Spinal cord (tissue), 10 donors: ENCODE results near the gene SEC24B. TPM values are rescaled to one million over a fixed set of nuclear protein-coding genes. Genes with fewer than 3 reads are reported as not detected.

Experiments used
- DNase-seq, 6 donors: peaks; one replicate each; pipeline versions ENCODE4 v3.0.0 to v3.0.0-alpha.2; 2013 to 2015; ENCODE audit warnings: low spot score in 6 of 6, low read depth in 4 of 6
- H3K27ac ChIP-seq: one replicate; pipeline ENCODE4 v1.5.1; 2013; ENCODE audit warnings: low read depth, low read length, control low read depth
- H3K27me3 ChIP-seq: one replicate; pipeline ENCODE4 v1.6.1; 2013; ENCODE audit warnings: low read length; ENCODE audit not compliant: control insufficient read depth, insufficient read depth
- H3K36me3 ChIP-seq: one replicate; pipeline ENCODE4 v1.6.1; 2013; ENCODE audit warnings: low read length; ENCODE audit not compliant: control insufficient read depth, insufficient read depth
- H3K4me1 ChIP-seq: one replicate; pipeline ENCODE4 v1.6.1; 2013; ENCODE audit warnings: low read length; ENCODE audit not compliant: control insufficient read depth, insufficient read depth
- H3K4me3 ChIP-seq: one replicate; pipeline ENCODE4 v1.5.1; 2013; ENCODE audit warnings: low read depth, low read length, control low read depth
- H3K9me3 ChIP-seq: one replicate; pipeline ENCODE4 v1.6.1; 2013; ENCODE audit warnings: low read length; ENCODE audit not compliant: control insufficient read depth, insufficient read depth
- WGBS: methylation state at CpG from one replicate; pipeline ENCODE4 v1.1.5; 2013; ENCODE audit warnings: missing lambda C conversion rate; ENCODE audit not compliant: insufficient coverage; 5-methylcytosine and 5-hydroxymethylcytosine counted together
- long read RNA-seq, 4 donors: transcript quantifications; one replicate each; lab custom pipeline, GENCODE V29; 2026
- polyA plus RNA-seq, 2 donors: library from polyadenylated mRNA; unstranded; fragments of 120-200 nt; gene quantifications; one replicate each; pipeline ENCODE4 v1.2.1, GENCODE V29; 2013; ENCODE audit not compliant: insufficient read length in 2 of 2
- total RNA-seq, 2 donors: library from RNA; depleted of rRNA in 1 of 2; stranded (reverse); fragments of 120-200 nt in 1 of 2; fragments of >200 nt in 1 of 2; gene quantifications; one replicate each; pipeline versions ENCODE4 v1.2.3 to v1.2.4, GENCODE V29; 2013 to 2014
- donor health status: healthy.

The SEC24B gene
- total RNA-seq (10 to 100 TPM; 24.0 to 31.5 TPM), polyA plus RNA-seq (10 to 100 TPM; 27.9 to 34.9 TPM)
- long read RNA-seq, donor 1, partial matches to known transcripts: 14 of 14 reads
- long read RNA-seq, donor 1, other reads (novel, unspliced or antisense): 0 of 14 reads
- long read RNA-seq, donor 2: 0 reads
- long read RNA-seq, donor 3: 0 reads
- long read RNA-seq, donor 4, partial matches to known transcripts: 32 of 32 reads
- long read RNA-seq, donor 4, other reads (novel, unspliced or antisense): 0 of 32 reads

DNA sequence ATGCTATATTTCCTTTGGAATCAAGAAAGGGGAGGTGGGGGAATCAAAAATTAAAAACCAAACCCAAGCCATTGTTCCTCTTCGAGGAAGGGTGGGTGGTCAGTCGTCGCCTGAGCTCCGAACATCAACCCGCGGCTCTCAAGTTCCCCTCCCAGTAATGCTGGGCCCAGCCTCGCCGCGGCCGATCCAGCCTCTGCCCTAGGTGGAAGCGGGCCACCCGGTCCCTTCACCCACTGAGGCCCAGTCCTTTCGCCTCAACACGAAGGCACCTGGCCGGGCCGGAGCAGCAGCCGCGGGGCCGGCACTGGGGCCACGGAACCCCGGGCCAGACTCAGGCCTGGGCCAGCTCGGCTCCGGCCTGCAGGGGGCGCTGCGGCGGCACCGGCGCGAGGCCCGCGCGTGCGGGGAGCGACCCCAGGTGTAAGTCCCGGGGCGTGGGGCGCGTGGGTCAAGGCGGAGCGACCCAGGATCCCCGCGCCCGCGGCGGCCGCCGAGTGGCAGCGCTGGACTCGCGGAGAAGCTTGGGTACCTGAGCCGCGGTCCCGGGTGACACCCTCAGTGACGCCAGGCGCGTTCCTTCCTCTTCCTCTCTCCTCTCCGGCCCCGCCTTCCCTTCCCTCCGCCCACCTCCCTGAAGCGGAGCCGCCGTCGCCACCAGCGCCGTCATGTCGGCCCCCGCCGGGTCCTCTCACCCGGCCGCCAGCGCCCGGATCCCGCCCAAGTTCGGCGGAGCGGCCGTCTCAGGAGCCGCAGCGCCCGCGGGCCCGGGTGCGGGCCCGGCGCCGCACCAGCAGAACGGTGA is at the start of gene SEC24B:
Gene SEC24B (plus strand): TSS at position 611 of the 802 bp plus-strand sequence. CDS start 55 bp downstream, at position 666.
- peaks cover 8% of the 10 kb centered on the region for H3K4me1 ChIP-seq
- H3K4me3 ChIP-seq: peak within 1 kb of the TSS; percentile 75
- peaks cover 3% of the 10 kb centered on the region for H3K36me3 ChIP-seq
- peak within 1 kb of the TSS; percentile 92 for H3K27ac ChIP-seq
- under 1% methylated on average over 87 of the region's 87 CpGs for WGBS
- no peaks in the 10 kb centered on the region for H3K27me3 ChIP-seq
- H3K9me3 ChIP-seq: no peaks in the 10 kb centered on the region
- peak; percentile 62 to 95 (median 75) for DNase-seq

DNA sequence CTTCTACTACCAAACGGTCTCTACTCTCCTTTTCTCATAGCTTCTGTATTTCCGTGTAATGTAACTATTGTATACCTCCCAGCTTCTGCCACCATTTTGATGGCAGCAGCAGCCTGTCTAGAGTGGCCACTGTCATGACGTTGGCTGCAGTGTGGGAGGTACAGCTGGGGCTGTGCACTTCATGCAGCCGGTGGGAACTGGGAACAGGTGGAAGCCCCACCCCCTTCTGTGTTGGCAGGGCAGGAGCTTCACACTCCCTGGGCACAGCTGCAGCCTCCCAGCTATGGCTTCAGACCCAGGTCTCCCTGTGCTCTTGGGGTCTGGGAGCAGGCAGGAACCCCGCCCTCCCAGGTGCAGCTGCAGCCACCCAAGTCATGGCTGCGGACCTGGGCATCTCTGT is 49.8 kb upstream of the SEC24B start:
- Histone ChIP-seq H3K9me3 (no peaks in the 10 kb centered on the region), H3K27ac (no peak overlapping the region), H3K4me3 (no peak overlapping the region), H3K4me1 (no peaks in the 10 kb centered on the region), H3K36me3 (no peaks in the 10 kb centered on the region), H3K27me3 (no peaks in the 10 kb centered on the region)
- 82% methylated on average over 4 of the region's 6 CpGs for WGBS
- no peak for DNase-seq

DNA sequence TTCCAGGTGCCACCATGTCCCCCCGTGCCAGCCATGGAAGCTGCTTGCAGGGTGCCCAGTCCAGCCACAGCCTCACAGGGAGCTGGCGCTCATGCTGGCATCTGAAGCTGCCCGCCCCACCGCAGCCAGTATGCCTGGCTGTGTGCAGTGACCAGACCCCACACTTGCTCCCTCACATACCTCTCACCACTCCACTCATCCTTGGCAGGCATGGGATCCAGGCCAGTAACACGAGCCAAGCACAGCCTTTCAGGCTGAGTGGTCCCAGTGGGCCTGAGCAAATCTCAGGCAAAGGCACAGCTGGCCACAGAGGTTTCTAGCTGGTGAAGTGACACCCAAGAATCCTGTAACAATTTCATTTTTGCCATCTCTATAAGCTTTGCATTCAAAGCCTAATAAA is 48.4 kb upstream of the SEC24B start:
- Histone ChIP-seq H3K4me1 (peaks cover 3% of the 10 kb centered on the region), H3K4me3 (no peak overlapping the region), H3K27ac (no peak overlapping the region), H3K27me3 (no peaks in the 10 kb centered on the region), H3K36me3 (no peaks in the 10 kb centered on the region), H3K9me3 (no peaks in the 10 kb centered on the region)
- 74% methylated on average over 5 of the region's 5 CpGs for WGBS
- no peak for DNase-seq

DNA sequence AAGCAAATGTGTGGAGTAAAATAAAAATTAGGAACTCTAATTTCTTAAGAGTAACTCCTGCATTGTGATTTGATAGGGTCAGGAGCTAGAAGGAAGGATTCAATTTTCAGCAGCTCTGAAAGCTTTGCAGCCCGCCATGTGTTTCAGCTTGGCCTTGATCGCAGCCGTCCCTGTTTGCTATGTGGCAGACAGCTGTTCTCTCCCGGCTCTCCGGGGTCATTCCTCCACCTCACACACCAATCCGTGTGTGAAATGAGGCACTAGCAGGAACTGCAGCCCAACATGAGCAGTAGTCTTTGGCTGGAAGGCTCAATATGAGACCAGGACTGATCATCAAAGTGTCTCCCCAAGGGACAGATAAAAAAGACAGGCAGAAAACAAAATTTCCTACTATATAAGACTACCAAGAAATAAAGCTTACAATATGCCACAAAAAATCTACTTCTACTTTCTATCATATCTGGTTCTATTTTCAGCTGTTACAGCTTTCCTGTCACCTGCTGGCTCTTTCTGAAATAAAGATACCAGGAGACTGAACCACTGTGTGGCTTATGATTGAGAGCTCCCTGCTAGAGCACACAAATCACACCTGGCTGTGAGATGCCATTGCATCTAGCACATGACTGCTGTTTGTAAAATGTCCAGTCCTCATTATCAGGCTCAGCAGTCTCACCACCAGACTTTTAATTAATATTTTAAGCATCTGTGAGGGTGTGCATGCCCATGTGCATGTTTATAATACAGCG is 44.1 kb upstream of the SEC24B start:
- Histone ChIP-seq H3K4me3 (no peak overlapping the region), H3K36me3 (no peaks in the 10 kb centered on the region), H3K27me3 (no peaks in the 10 kb centered on the region), H3K4me1 (peaks cover 3% of the 10 kb centered on the region), H3K9me3 (no peaks in the 10 kb centered on the region), H3K27ac (no peak overlapping the region)
- DNase-seq: peak in 2 of 6 donors; percentile 41 to 75
- WGBS: 10% methylated on average over 3 of the region's 7 CpGs

DNA sequence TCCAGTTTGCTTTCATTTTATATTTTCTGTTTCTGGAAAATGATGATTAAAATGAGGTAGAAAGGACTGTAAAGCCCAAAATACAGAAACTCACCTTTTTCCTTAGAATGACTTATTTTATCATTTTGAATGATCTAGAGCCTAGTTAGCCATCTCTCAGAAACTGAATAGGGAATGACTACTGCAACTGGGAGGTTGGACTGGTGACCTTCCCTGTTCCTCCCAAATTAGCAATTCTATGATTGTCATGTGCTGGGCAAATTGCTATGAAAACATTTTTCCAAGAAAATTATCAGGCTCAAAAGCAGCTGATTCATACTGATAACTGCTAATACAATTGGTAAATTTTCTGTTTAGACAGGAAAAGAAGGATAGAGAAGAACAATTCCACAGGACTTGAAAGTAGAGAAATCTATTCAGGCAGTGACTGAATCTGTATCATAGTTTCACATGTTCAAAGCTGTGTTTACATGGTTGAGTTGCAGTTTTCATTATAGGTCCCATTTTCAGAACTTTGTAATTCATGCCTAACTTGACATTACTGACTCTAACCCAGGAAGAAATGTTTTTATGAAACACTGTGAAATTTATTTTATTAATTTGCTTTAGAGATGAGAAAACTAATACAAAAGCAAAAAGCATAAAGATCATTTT is 43.4 kb upstream of the SEC24B start:
- Histone ChIP-seq H3K27me3 (no peaks in the 10 kb centered on the region), H3K4me1 (peaks cover 3% of the 10 kb centered on the region), H3K36me3 (no peaks in the 10 kb centered on the region), H3K9me3 (no peaks in the 10 kb centered on the region), H3K27ac (no peak overlapping the region), H3K4me3 (no peak overlapping the region)
- DNase-seq: no peak

DNA sequence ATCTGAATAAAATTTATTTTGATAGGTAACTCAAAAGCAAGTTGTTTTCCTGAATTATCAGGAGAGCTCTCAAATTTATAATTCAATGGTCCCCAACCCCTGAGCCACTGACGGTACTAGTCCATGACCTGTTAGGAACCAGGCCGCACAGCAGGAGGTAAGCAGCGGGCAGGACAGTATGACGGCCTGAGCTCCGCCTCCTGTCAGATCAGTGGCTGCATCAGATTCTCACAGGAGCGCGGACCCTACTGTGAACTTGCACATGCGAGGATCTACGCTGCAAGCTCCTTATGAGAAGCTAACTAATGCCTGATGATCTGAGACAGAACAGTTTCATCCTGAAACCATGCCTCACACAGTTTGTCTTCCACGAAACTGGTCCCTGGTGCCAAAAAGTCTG is 37.9 kb upstream of the SEC24B start:
- no peak for DNase-seq
- no peak overlapping the region for H3K4me3 ChIP-seq
- WGBS: 51% methylated on average over 9 of the region's 10 CpGs

DNA sequence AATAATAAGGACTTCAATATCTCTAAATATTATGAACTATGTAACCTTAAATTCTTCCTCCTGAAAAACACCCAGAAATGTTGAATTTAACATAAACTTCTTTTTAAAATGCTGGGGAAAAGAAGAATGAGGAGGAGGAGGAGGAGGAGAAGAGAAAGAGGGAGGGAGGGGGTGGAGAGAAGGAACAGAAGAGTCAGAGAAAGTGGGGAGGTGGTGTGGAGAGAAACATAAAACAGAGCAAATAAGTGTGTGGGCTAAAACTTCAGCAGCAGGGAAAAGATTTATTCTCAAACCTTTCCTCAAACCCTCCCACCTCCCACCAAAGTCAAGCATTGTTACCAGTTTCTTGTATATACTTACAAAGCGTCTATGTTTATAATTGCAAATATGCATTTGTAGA is 34.7 kb upstream of the SEC24B start:
- no peak for DNase-seq
- H3K36me3 ChIP-seq: no peaks in the 10 kb centered on the region
- no peaks in the 10 kb centered on the region for H3K27me3 ChIP-seq
- no peak overlapping the region for H3K27ac ChIP-seq
- WGBS: no CpG with 5 or more reads among the region's 1 CpG
- no peaks in the 10 kb centered on the region for H3K9me3 ChIP-seq
- no peaks in the 10 kb centered on the region for H3K4me1 ChIP-seq
- no peak overlapping the region for H3K4me3 ChIP-seq

More for the DNA sequence above, 37.9 kb upstream of the SEC24B start:
- Histone ChIP-seq H3K27me3 (no peaks in the 10 kb centered on the region), H3K4me1 (no peaks in the 10 kb centered on the region), H3K9me3 (no peaks in the 10 kb centered on the region), H3K36me3 (no peaks in the 10 kb centered on the region), H3K27ac (no peak overlapping the region)

DNA sequence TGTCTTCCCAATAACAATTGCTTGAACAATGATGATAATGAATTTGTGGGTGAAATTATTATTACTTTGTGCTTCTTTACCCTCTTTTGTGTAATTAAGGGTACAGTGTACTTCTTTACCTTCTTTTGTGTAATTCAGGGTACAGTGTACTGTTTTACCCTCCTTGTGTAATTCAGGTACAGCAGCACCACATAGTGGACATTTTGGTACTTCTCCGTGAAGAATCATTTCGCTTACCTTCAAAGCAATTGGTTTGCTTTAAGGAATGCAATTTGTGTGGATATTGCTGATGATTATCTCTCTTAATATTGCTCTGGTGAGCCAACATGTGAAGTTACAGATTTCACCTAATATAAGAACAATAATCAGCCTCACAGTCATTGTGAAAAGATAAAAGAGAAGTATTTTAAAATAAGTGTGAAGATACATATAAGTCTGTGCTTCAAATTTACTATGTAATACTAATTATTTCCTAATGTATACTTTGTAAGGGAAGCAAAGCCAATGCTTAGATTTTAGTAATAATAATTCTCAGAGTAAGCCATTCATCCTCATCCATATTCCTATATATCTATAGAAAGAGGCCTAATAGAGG is 27.2 kb upstream of the SEC24B start:
- WGBS: no CpG with 5 or more reads among the region's 2 CpGs
- Histone ChIP-seq H3K4me3 (no peak overlapping the region), H3K4me1 (no peaks in the 10 kb centered on the region), H3K9me3 (no peaks in the 10 kb centered on the region), H3K27ac (no peak overlapping the region), H3K36me3 (no peaks in the 10 kb centered on the region), H3K27me3 (no peaks in the 10 kb centered on the region)
- peak; percentile 62 to 96 (median 71) for DNase-seq
